H1 (cell line): ENCODE measurements around the gene YIPF3. TPM values are rescaled to one million over a fixed set of nuclear protein-coding genes. Genes with fewer than 3 reads are reported as not detected.

Source experiments
- CTCF ChIA-PET: fragments of 300-600 bp; sonication (Branson Sonifier 250); formaldehyde crosslinking; loops from one replicate; lab custom pipeline; 2021; ENCODE audit not compliant: partially characterized antibody; lab: Charles Lee
- POLR2A ChIA-PET: fragments of 300-600 bp; sonication (Branson Sonifier 250); formaldehyde crosslinking; loops from one replicate; lab custom pipeline; 2021; ENCODE audit warnings: inconsistent platforms; ENCODE audit not compliant: partially characterized antibody; lab: Charles Lee
- DNase-seq, 2 experiments: peaks; one replicate each; pipeline versions ENCODE4 v3.0.0 to v3.0.0-alpha.2; 2010 to 2022; ENCODE audit warnings: low spot score in 2 of 2, low read depth in 1 of 2, mixed read lengths in 1 of 2
- FAIRE-seq: peaks from 2 replicates; lab custom pipeline; 2011; peaks lifted over from hg19 to GRCh38; lab: Jason Lieb, UNC
- H2AFZ ChIP-seq: 2 replicates; pipeline ENCODE4 v1.8.1; 2012; ENCODE audit warnings: low read length, inconsistent platforms
- H2AK5ac ChIP-seq: 2 replicates; pipeline ENCODE4 v1.6.1; 2013; ENCODE audit warnings: low read depth, low read length
- H2BK120ac ChIP-seq: replicated peaks from 2 replicates; pipeline ENCODE3; 2013; ENCODE audit warnings: low read depth, low read length, inconsistent platforms
- H2BK12ac ChIP-seq: 2 replicates; pipeline ENCODE4 v1.6.1; 2013; ENCODE audit warnings: low read depth, low read length
- H2BK15ac ChIP-seq: 2 replicates; pipeline ENCODE4 v1.6.1; 2013; ENCODE audit warnings: low read length
- H2BK20ac ChIP-seq: 2 replicates; pipeline ENCODE4 v1.6.1; 2013; ENCODE audit warnings: low read length
- H2BK5ac ChIP-seq: 2 replicates; pipeline ENCODE4 v1.6.1; 2013; ENCODE audit warnings: low read depth, low read length
- H3K14ac ChIP-seq: 2 replicates; pipeline ENCODE4 v1.6.1; 2013; ENCODE audit warnings: inconsistent platforms; ENCODE audit not compliant: insufficient read length
- H3K18ac ChIP-seq: 2 replicates; pipeline ENCODE4 v1.6.1; 2013; ENCODE audit warnings: low read length; ENCODE audit errors: extremely low read depth
- H3K23ac ChIP-seq: 2 replicates; pipeline ENCODE4 v1.6.1; 2013; ENCODE audit warnings: inconsistent platforms; ENCODE audit not compliant: insufficient read length
- H3K23me2 ChIP-seq: 2 replicates; pipeline ENCODE4 v1.6.1; 2013; ENCODE audit warnings: low read depth, low read length
- H3K27ac ChIP-seq: 2 replicates; pipeline ENCODE4 v1.6.1; 2011; ENCODE audit warnings: low read depth, low read length, inconsistent platforms
- H3K27me3 ChIP-seq, 4 experiments: replicated peaks in 1 of 4; 1 replicate in 1 of 4; 2 replicates in 3 of 4; pipeline versions ENCODE4 v1.6.1 to v1.8.1; 2011 to 2013; ENCODE audit warnings: low read length in 3 of 4, mild to moderate bottlenecking in 3 of 4, inconsistent platforms in 2 of 4, mixed read lengths in 2 of 4, moderate library complexity in 1 of 4; ENCODE audit not compliant: control insufficient read depth in 3 of 4, insufficient read depth in 3 of 4; ENCODE audit errors: extremely low read depth in 1 of 4
- H3K36me3 ChIP-seq, 4 experiments: 2 replicates each; pipeline versions ENCODE4 v1.6.1 to v1.8.1; 2011 to 2013; ENCODE audit warnings: mild to moderate bottlenecking in 4 of 4, low read length in 3 of 4, moderate library complexity in 2 of 4, control low read depth in 1 of 4, inconsistent platforms in 1 of 4; ENCODE audit not compliant: insufficient read depth in 4 of 4, control insufficient read depth in 2 of 4
- H3K4ac ChIP-seq: replicated peaks from 2 replicates; pipeline ENCODE3; 2013; ENCODE audit warnings: low read length, low read depth, mixed read lengths, inconsistent platforms; ENCODE audit not compliant: insufficient read length
- H3K4me1 ChIP-seq, 4 experiments: replicated peaks in 1 of 4; 1 replicate in 1 of 4; 2 replicates in 3 of 4; pipeline versions ENCODE4 v1.6.1 to v1.8.1; 2011 to 2013; ENCODE audit warnings: low read length in 3 of 4, inconsistent platforms in 2 of 4, mixed read lengths in 1 of 4; ENCODE audit not compliant: insufficient read depth in 4 of 4, control insufficient read depth in 3 of 4
- H3K4me2 ChIP-seq, 2 experiments: 2 replicates each; pipeline versions ENCODE4 v1.6.1 to v1.8.1; 2011 to 2013; ENCODE audit warnings: low read depth in 2 of 2, low read length in 2 of 2, control low read depth in 1 of 2, inconsistent platforms in 1 of 2, mild to moderate bottlenecking in 1 of 2; ENCODE audit not compliant: insufficient read depth in 1 of 2
- H3K4me3 ChIP-seq, 4 experiments: fragments of 200-600, 300-600 bp in 1 of 4; sonication (generic), shearing (Covaris generic), sonication (Bioruptor Twin) in 1 of 4; 2 replicates each; pipeline versions ENCODE4 v1.5.1 to v1.8.1; 2011 to 2016; ENCODE audit warnings: low read length in 4 of 4, low read depth in 3 of 4, control low read depth in 2 of 4, inconsistent platforms in 2 of 4, mild to moderate bottlenecking in 2 of 4, mixed read lengths in 1 of 4, moderate library complexity in 1 of 4; ENCODE audit not compliant: insufficient read depth in 2 of 4; ENCODE audit errors: extremely low read depth in 1 of 4
- H3K56ac ChIP-seq: replicated peaks from 2 replicates; pipeline ENCODE3; 2013; ENCODE audit warnings: low read depth, mild to moderate bottlenecking, mixed read lengths, low read length, inconsistent platforms; ENCODE audit not compliant: insufficient read length
- H3K79me1 ChIP-seq: 2 replicates; pipeline ENCODE4 v1.6.1; 2013; ENCODE audit warnings: low read depth, low read length, control low read depth
- H3K79me2 ChIP-seq, 2 experiments: 2 replicates each; pipeline versions ENCODE4 v1.6.1 to v1.8.1; 2012 to 2013; ENCODE audit warnings: low read length in 2 of 2, mild to moderate bottlenecking in 2 of 2, inconsistent platforms in 1 of 2; ENCODE audit not compliant: insufficient read depth in 2 of 2, control insufficient read depth in 1 of 2
- H3K9ac ChIP-seq, 4 experiments: replicated peaks in 1 of 4; 1 replicate in 1 of 4; 2 replicates in 3 of 4; pipeline versions ENCODE4 v1.6.1 to v1.8.1; 2011 to 2013; ENCODE audit warnings: low read depth in 3 of 4, low read length in 3 of 4, control low read depth in 2 of 4, mild to moderate bottlenecking in 2 of 4, moderate library complexity in 2 of 4, inconsistent platforms in 1 of 4; ENCODE audit errors: extremely low read depth in 1 of 4
- H3K9me3 ChIP-seq, 2 experiments: 2 replicates each; pipeline versions ENCODE4 v1.6.1 to v1.8.1; 2012 to 2013; ENCODE audit warnings: mild to moderate bottlenecking in 2 of 2, moderate library complexity in 2 of 2, control low read depth in 1 of 2, inconsistent platforms in 1 of 2, low read depth in 1 of 2, low read length in 1 of 2, mixed read lengths in 1 of 2; ENCODE audit not compliant: insufficient read depth in 2 of 2
- H4K20me1 ChIP-seq, 2 experiments: replicated peaks in 1 of 2; 2 replicates each; pipeline versions ENCODE3 to v1.8.1; 2011 to 2013; ENCODE audit warnings: inconsistent platforms in 2 of 2, low read length in 2 of 2, mild to moderate bottlenecking in 1 of 2; ENCODE audit not compliant: insufficient read depth in 2 of 2, control insufficient read depth in 1 of 2
- H4K5ac ChIP-seq: 2 replicates; pipeline ENCODE4 v1.6.1; 2013; ENCODE audit warnings: low read length, low read depth, mixed read lengths, inconsistent platforms; ENCODE audit not compliant: insufficient read length
- H4K8ac ChIP-seq: 2 replicates; pipeline ENCODE4 v1.8.0; 2013; ENCODE audit warnings: mild to moderate bottlenecking, moderate library complexity, low read length, inconsistent platforms; ENCODE audit not compliant: insufficient read depth; ENCODE audit errors: extremely low read depth
- H4K91ac ChIP-seq: replicated peaks from 2 replicates; pipeline ENCODE3; 2013; ENCODE audit warnings: low read length, mixed read lengths, inconsistent platforms; ENCODE audit not compliant: insufficient read length
- NRF1 ChIP-seq: IDR thresholded peaks from 2 replicates; pipeline ENCODE4 v1.6.1; 2011; ENCODE audit warnings: mild to moderate bottlenecking, low read depth, low read length, improper control_type of control experiment
- POLR2AphosphoS5 ChIP-seq: IDR thresholded peaks from 2 replicates; pipeline ENCODE4 v1.6.1; 2011; ENCODE audit warnings: low read depth, low read length
- YY1 ChIP-seq: IDR thresholded peaks from 2 replicates; pipeline ENCODE4 v1.6.1; 2011; ENCODE audit warnings: low read depth, mild to moderate bottlenecking, low read length
- WGBS, 2 experiments: shearing (Covaris generic) in 1 of 2; methylation state at CpG; one replicate each; pipeline versions ENCODE4 v1.1.6 to v1.1.7; 2013 to 2015; ENCODE audit warnings: low lambda C conversion rate in 2 of 2, mixed read lengths in 2 of 2, inconsistent platforms in 1 of 2, low coverage in 1 of 2, missing lambda C conversion rate in 1 of 2; ENCODE audit not compliant: insufficient replicate concordance in 2 of 2, insufficient coverage in 1 of 2, insufficient read length in 1 of 2; ENCODE audit errors: extremely low coverage in 1 of 2, missing lambda C conversion rate in 1 of 2; 5-methylcytosine and 5-hydroxymethylcytosine counted together
- polyA plus RNA-seq, 7 experiments: library from polyadenylated mRNA; depleted of rRNA in 3 of 7; stranded (reverse) in 5 of 7; unstranded in 2 of 7; fragments of >200 nt in 5 of 7; fragments of 200-250 nt in 2 of 7; gene quantifications; 1 replicate in 5 of 7; 2 replicates in 1 of 7; 4 replicates in 1 of 7; pipeline versions ENCODE4 v1.2.1 to v1.2.3, GENCODE V29; 2011 to 2013; ENCODE audit warnings: missing spikeins in 2 of 7, mixed read lengths in 2 of 7
- total RNA-seq: library from RNA; stranded (reverse); fragmentation: NEBNext Ultra II Directional; extraction: Animal tissue kit (Norgen Biotek cat#: 25700); gene quantifications from 2 replicates; pipeline ENCODE4 v1.2.1, GENCODE V29; 2021

The YIPF3 gene
- total and polyA plus RNA-seq, 2 of the 8 experiments (the other 6 are each of a cell fraction or from before 2014, with no cell fraction given), result 77.2 to 225 TPM

GRCh38 chr6:43520097-43520496 lies 3.4 kb upstream of the YIPF3 start:
- H3K23me2 ChIP-seq, result peaks cover 9% of the 10 kb centered on the region
- no peak overlapping the region for H4K5ac ChIP-seq
- H4K8ac ChIP-seq, result no peak overlapping the region; the same call in 1 of the 2 replicates
- H3K4me1 ChIP-seq, result peaks cover 4 to 10% (median 7%) of the 10 kb centered on the region in 4 experiments; a peak in 6 of 7 replicates
- H3K9me3 ChIP-seq, result no peaks in the 10 kb centered on the region
- peaks cover 19 to 41% of the 10 kb centered on the region in 2 experiments for H3K79me2 ChIP-seq
- no peak overlapping the region for H4K91ac ChIP-seq
- H2BK120ac ChIP-seq, result no peak overlapping the region
- H2BK15ac ChIP-seq, result no peak overlapping the region
- no peak overlapping the region for H3K4ac ChIP-seq
- TF ChIP-seq POLR2AphosphoS5 (peak; percentile 44; the same call in 1 of the 2 replicates), NRF1 (no peak), YY1 (no peak)
- H3K18ac ChIP-seq, result no peak overlapping the region
- H2BK12ac ChIP-seq, result no peak overlapping the region
- H3K79me1 ChIP-seq, result peaks cover 12% of the 10 kb centered on the region
- H3K56ac ChIP-seq, result no peak overlapping the region
- H3K4me2 ChIP-seq, result no peak overlapping the region
- H3K14ac ChIP-seq, result no peak overlapping the region
- ChIA-PET POLR2A (interaction anchor here (0.8 to 12.4 kb wide), 9 partner anchors 8 to 56 kb away, joined by 3 to 147 read pairs (median 8); partner anchors contain the start of genes LRRC73, POLH and XPO5), CTCF (no interaction called here)
- no peak overlapping the region for H2BK5ac ChIP-seq
- WGBS, 2 experiments, result 86% methylated on average over 8 of the region's 8 CpGs; no CpG with 5 or more reads in 1 of the 2 experiments
- H2AFZ ChIP-seq, result no peak overlapping the region
- FAIRE-seq, result no peak
- no peak overlapping the region for H3K4me3 ChIP-seq
- DNase-seq, result no peak
- H3K27ac ChIP-seq, result no peak overlapping the region
- H3K23ac ChIP-seq, result no peak overlapping the region
- H4K20me1 ChIP-seq, result peaks cover 6% of the 10 kb centered on the region in 2 experiments
- no peak overlapping the region for H2AK5ac ChIP-seq
- no peak overlapping the region for H2BK20ac ChIP-seq
- no peak overlapping the region for H3K9ac ChIP-seq
- H3K27me3 ChIP-seq, result no peaks in the 10 kb centered on the region
- peaks cover 38 to 66% (median 60%) of the 10 kb centered on the region in 4 experiments for H3K36me3 ChIP-seq
